PC-3 (cell line): ENCODE data around the gene RUFY4.

Source experiments
- CTCF ChIP-seq: fragments of 300-600 bp; sonication (generic); conservative IDR thresholded peaks from 2 replicates; pipeline ENCODE4 v1.5.1; 2017; ENCODE audit warnings: antibody characterized with exemption, low read depth, mild to moderate bottlenecking, low read length
- EZH2 ChIP-seq: fragments of 300-600 bp; sonication (generic); IDR thresholded peaks from one replicate; pipeline ENCODE4 v1.6.1; 2017; ENCODE audit warnings: antibody characterized with exemption, mild to moderate bottlenecking, low read length; ENCODE audit not compliant: unreplicated experiment

DNA sequence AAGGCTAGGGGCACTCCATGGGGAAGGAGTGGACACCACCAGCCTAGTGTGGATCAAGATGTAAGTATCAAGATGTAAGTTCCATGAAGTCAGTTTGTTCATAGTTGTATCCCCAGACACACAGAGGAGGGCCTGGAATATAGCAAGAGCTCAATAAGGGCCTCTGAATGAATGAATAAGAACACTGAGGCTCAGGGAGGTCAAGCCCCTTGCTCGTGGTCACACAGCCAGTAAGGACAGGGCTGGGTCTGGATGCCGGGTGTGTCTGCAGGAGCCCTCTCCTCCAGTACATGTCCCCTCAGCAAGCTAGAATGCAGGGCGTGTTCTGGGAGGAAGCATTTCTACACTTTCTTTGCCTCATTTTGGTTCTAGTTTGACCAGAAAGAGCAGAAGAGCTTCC lies 2.9 kb downstream of the RUFY4 start:
- TF ChIP-seq CTCF = no peak
- no peak for TF ChIP-seq EZH2
